Measurements from ENCODE around the gene OR51G1.

- TF ChIP-seq CTCF (IDR thresholded peaks at IDR 0.05) (no peak), POLR2A (IDR thresholded peaks at IDR 0.05) (no peak)
These were observed 36.5 kb downstream of the OR51G1 start for GRCh38 chr11:4887591-4887990.

Data from testis (tissue), 2 donors.